Stomach (tissue), 4 donors: Measurements from ENCODE around the gene SEPTIN10.

ENCODE experiments used
- CTCF ChIP-seq, 7 experiments: fragments of 450-650 bp in 4 of 7; fragments of 200-600 bp in 3 of 7; sonication (generic) in 3 of 7; IDR thresholded peaks; one replicate each; pipeline ENCODE4 v1.5.1; 2016 to 2019; ENCODE audit warnings: antibody characterized with exemption in 7 of 7, control low read depth in 2 of 7, mild to moderate bottlenecking in 1 of 7
- EP300 ChIP-seq: sonication (generic); formaldehyde crosslinking; IDR thresholded peaks from one replicate; pipeline ENCODE4 v1.6.1; 2017; ENCODE audit warnings: antibody characterized with exemption
- POLR2A ChIP-seq, 4 donors: fragments of 450-650 bp; IDR thresholded peaks; one replicate each; pipeline ENCODE4 v1.6.1; 2016; ENCODE audit warnings: antibody characterized with exemption in 4 of 4, control low read depth in 2 of 4, mild to moderate bottlenecking in 1 of 4, moderate library complexity in 1 of 4
- POLR2AphosphoS5 ChIP-seq, 3 donors: sonication (generic); formaldehyde crosslinking; IDR thresholded peaks; one replicate each; pipeline ENCODE4 v1.6.1; 2016; ENCODE audit warnings: antibody characterized with exemption in 3 of 3

GRCh38 chr2:109654326-109655050 is 40.7 kb upstream of the SEPTIN10 start:
- no peak for TF ChIP-seq CTCF (IDR thresholded peaks at IDR 0.05)
- TF ChIP-seq EP300 = no peak
- no peak for TF ChIP-seq POLR2AphosphoS5 (IDR thresholded peaks at IDR 0.05)
- no peak for TF ChIP-seq POLR2A (IDR thresholded peaks at IDR 0.05)
